DOHH2 (cell line): ENCODE measurements around the gene COMMD4.

Experiments
- EZH2phosphoT487 ChIP-seq: fragments of 200-600 bp; sonication (generic); IDR thresholded peaks from 2 replicates; pipeline ENCODE4 v1.6.1; 2017; ENCODE audit warnings: borderline replicate concordance, mild to moderate bottlenecking, antibody characterized with exemption, low read length, moderate library complexity, mixed read lengths
- TF ChIP-seq, protein P1 (sequence below): fragments of 200-600 bp; sonication (generic); IDR thresholded peaks from one replicate; pipeline ENCODE4 v1.5.1; 2014; ENCODE audit warnings: antibody characterized with exemption, mild to moderate bottlenecking, low read depth, low read length; ENCODE audit not compliant: poor library complexity, severe bottlenecking

- TF ChIP-seq, protein P1, sequence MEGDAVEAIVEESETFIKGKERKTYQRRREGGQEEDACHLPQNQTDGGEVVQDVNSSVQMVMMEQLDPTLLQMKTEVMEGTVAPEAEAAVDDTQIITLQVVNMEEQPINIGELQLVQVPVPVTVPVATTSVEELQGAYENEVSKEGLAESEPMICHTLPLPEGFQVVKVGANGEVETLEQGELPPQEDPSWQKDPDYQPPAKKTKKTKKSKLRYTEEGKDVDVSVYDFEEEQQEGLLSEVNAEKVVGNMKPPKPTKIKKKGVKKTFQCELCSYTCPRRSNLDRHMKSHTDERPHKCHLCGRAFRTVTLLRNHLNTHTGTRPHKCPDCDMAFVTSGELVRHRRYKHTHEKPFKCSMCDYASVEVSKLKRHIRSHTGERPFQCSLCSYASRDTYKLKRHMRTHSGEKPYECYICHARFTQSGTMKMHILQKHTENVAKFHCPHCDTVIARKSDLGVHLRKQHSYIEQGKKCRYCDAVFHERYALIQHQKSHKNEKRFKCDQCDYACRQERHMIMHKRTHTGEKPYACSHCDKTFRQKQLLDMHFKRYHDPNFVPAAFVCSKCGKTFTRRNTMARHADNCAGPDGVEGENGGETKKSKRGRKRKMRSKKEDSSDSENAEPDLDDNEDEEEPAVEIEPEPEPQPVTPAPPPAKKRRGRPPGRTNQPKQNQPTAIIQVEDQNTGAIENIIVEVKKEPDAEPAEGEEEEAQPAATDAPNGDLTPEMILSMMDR: no peak
- TF ChIP-seq EZH2phosphoT487: no peak
These were observed 35.6 kb downstream of the COMMD4 start for GRCh38 chr15:75371486-75371885.
